ENCODE data around the gene ZNF133.
"Not testable (repeated sequence)": the region's sequence is repeated elsewhere in the genome, so short reads cannot be mapped to it uniquely, and the experiment has no call there.

ZNF133 gene

DNA sequence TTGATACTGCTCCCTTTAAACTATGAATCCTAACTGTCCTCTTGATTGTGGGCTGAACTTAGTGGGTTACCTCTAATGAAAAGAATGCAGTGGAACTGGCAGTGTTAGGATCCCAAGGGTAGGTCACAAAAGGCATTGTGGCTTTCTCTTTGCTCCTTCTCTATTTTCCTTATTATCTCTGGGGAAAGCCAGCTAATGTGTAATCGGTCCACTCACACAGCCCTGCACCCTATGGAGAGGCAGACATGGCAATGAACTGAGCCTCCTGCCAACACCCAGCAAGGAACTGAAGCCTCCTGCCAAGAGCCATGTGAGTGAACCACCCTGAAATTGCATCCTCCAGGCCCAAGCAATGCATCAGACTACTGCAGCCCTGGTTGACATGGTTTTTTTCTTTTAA, 24.6 kb upstream of the ZNF133 start:
- no peaks in the 10 kb centered on the region for H3K4me1 ChIP-seq (ENCODE audit: control insufficient read depth, insufficient read depth, low read length)
- H3K9me3 ChIP-seq (replicated peaks; ENCODE audit: low read length), result no peaks in the 10 kb centered on the region
- no peaks in the 10 kb centered on the region for H3K36me3 ChIP-seq (ENCODE audit: insufficient read depth, low read length)
- H3K27me3 ChIP-seq (ENCODE audit: control insufficient read depth, insufficient read depth, low read length), result peaks cover 36% of the 10 kb centered on the region
- H3K4me3 ChIP-seq (ENCODE audit: low read length), result no peak overlapping the region
- no peak overlapping the region for H3K4me2 ChIP-seq (ENCODE audit: low read length)
- H3K9ac ChIP-seq (ENCODE audit: low read depth, low read length), result no peak overlapping the region

- Histone ChIP-seq H3K9me3 (replicated peaks; ENCODE audit: low read length) (no peaks in the 10 kb centered on the region), H3K4me2 (ENCODE audit: low read length) (no peak overlapping the region), H3K36me3 (ENCODE audit: insufficient read depth, low read length) (no peaks in the 10 kb centered on the region), H3K27me3 (ENCODE audit: control insufficient read depth, insufficient read depth, low read length) (peaks cover 47% of the 10 kb centered on the region), H3K4me1 (ENCODE audit: control insufficient read depth, insufficient read depth, low read length) (no peaks in the 10 kb centered on the region), H3K9ac (ENCODE audit: low read depth, low read length) (no peak overlapping the region), H3K4me3 (ENCODE audit: low read length) (no peak overlapping the region)
Measured at GRCh38 chr20:18265441-18265840, 22.9 kb upstream of the ZNF133 start.

GRCh38 chr20:18266282-18266681, 22.0 kb upstream of the ZNF133 start:
- H3K36me3 ChIP-seq (ENCODE audit: insufficient read depth, low read length), result no peaks in the 10 kb centered on the region
- no peaks in the 10 kb centered on the region for H3K4me1 ChIP-seq (ENCODE audit: control insufficient read depth, insufficient read depth, low read length)
- H3K27me3 ChIP-seq (ENCODE audit: control insufficient read depth, insufficient read depth, low read length), result peaks cover 52% of the 10 kb centered on the region
- H3K4me3 ChIP-seq (ENCODE audit: low read length), result no peak overlapping the region
- H3K9me3 ChIP-seq (replicated peaks; ENCODE audit: low read length), result no peaks in the 10 kb centered on the region
- H3K4me2 ChIP-seq (ENCODE audit: low read length), result no peak overlapping the region
- no peak overlapping the region for H3K9ac ChIP-seq (ENCODE audit: low read depth, low read length)

GRCh38 chr20:18267815-18268214, 20.5 kb upstream of the ZNF133 start:
- no peak overlapping the region for H3K4me3 ChIP-seq (ENCODE audit: low read length)
- no peaks in the 10 kb centered on the region for H3K9me3 ChIP-seq (replicated peaks; ENCODE audit: low read length)
- peaks cover 53% of the 10 kb centered on the region for H3K27me3 ChIP-seq (ENCODE audit: control insufficient read depth, insufficient read depth, low read length)
- no peak overlapping the region for H3K9ac ChIP-seq (ENCODE audit: low read depth, low read length)
- H3K36me3 ChIP-seq (ENCODE audit: insufficient read depth, low read length), result no peaks in the 10 kb centered on the region
- no peaks in the 10 kb centered on the region for H3K4me1 ChIP-seq (ENCODE audit: control insufficient read depth, insufficient read depth, low read length)
- no peak overlapping the region for H3K4me2 ChIP-seq (ENCODE audit: low read length)

GRCh38 chr20:18271160-18271559, 17.2 kb upstream of the ZNF133 start:
- H3K36me3 ChIP-seq (ENCODE audit: insufficient read depth, low read length), result no peaks in the 10 kb centered on the region

DNA sequence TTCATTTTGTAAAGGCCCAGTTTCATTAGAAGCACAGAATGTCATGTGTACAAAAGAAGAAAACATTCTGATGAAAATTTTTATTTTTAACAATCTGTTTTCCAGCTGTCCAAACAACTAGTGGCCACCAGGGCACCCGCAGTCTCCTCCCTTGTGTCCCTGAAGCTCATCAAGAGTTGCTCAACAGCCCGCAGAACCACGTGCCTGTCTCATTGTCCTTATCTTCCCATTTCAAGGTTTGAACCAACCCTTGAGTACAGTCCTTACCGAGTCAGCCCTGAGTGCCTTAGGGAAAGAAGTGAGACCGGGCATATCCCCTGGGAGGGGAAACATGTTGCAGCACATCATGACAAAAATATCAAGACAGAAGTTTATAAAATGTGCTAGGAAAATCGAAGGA, 15.9 kb upstream of the ZNF133 start:
- no peak overlapping the region for H3K4me3 ChIP-seq (ENCODE audit: low read length)
- H3K4me1 ChIP-seq (ENCODE audit: control insufficient read depth, insufficient read depth, low read length), result no peaks in the 10 kb centered on the region
- no peaks in the 10 kb centered on the region for H3K9me3 ChIP-seq (replicated peaks; ENCODE audit: low read length)
- no peak overlapping the region for H3K4me2 ChIP-seq (ENCODE audit: low read length)
- peaks cover 56% of the 10 kb centered on the region for H3K27me3 ChIP-seq (ENCODE audit: control insufficient read depth, insufficient read depth, low read length)
- no peaks in the 10 kb centered on the region for H3K36me3 ChIP-seq (ENCODE audit: insufficient read depth, low read length)
- no peak overlapping the region for H3K9ac ChIP-seq (ENCODE audit: low read depth, low read length)

More at GRCh38 chr20:18271160-18271559, 17.2 kb upstream of the ZNF133 start:
- Histone ChIP-seq H3K27me3 (ENCODE audit: control insufficient read depth, insufficient read depth, low read length) (peaks cover 66% of the 10 kb centered on the region), H3K9ac (ENCODE audit: low read depth, low read length) (no peak overlapping the region), H3K4me1 (ENCODE audit: control insufficient read depth, insufficient read depth, low read length) (no peaks in the 10 kb centered on the region), H3K9me3 (replicated peaks; ENCODE audit: low read length) (no peaks in the 10 kb centered on the region), H3K4me2 (ENCODE audit: low read length) (no peak overlapping the region), H3K4me3 (ENCODE audit: low read length) (no peak overlapping the region)

- no peaks in the 10 kb centered on the region for H3K4me1 ChIP-seq (ENCODE audit: control insufficient read depth, insufficient read depth, low read length)
- H3K36me3 ChIP-seq (ENCODE audit: insufficient read depth, low read length), result no peaks in the 10 kb centered on the region
- H3K9ac ChIP-seq (ENCODE audit: low read depth, low read length), result no peak overlapping the region
- peaks cover 51% of the 10 kb centered on the region for H3K27me3 ChIP-seq (ENCODE audit: control insufficient read depth, insufficient read depth, low read length)
- no peaks in the 10 kb centered on the region for H3K9me3 ChIP-seq (replicated peaks; ENCODE audit: low read length)
- H3K4me2 ChIP-seq (ENCODE audit: low read length), result no peak overlapping the region
- no peak overlapping the region for H3K4me3 ChIP-seq (ENCODE audit: low read length)
Measured at GRCh38 chr20:18273738-18274137, 14.6 kb upstream of the ZNF133 start.

DNA sequence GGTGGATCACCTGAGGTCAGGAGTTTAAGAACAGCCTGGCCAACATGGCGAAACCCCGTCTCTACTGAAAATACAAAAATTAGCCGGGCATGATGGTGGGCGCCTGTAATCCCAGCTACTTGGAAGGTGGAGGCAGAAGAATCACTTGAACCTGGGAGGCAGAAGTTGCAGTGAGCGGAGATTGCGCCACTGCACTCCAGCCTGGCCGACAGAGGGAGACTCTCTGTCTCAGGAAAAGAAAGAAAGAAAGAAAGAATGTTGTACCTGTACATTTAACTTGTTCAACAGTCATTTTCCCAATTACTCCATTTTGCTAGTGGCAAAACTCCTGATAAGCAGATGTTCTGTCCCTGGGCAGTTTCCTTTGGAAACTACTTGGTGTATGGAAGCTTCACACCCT, 12.4 kb upstream of the ZNF133 start:
- not testable (repeated sequence) for H3K9ac ChIP-seq (ENCODE audit: low read depth, low read length); H3K4me1 ChIP-seq (ENCODE audit: control insufficient read depth, insufficient read depth, low read length); H3K9me3 ChIP-seq (replicated peaks; ENCODE audit: low read length); H3K4me3 ChIP-seq (ENCODE audit: low read length); H3K4me2 ChIP-seq (ENCODE audit: low read length); H3K36me3 ChIP-seq (ENCODE audit: insufficient read depth, low read length)
- H3K27me3 ChIP-seq (ENCODE audit: control insufficient read depth, insufficient read depth, low read length), result peaks cover 49% of the 10 kb centered on the region

DNA sequence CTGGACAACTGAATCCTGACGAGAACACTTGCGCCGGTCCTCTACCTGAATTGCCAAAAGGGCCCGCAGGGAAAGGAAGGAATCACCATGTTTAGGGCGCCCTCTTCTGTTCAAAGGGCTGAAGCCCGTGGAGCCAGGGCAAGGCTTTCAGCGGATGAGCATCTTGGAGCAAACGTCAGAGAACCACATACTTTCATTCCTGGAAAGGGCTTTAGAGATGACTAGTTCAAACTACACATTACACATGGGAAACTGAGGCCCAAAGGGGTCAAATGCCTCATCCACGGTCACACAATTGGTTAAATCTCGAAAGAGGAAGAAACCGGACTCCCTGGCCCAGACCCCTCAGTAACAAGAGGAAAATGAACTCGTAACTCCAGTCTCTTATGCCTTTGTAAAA, 11.5 kb upstream of the ZNF133 start:
- Histone ChIP-seq H3K4me1 (ENCODE audit: control insufficient read depth, insufficient read depth, low read length) (no peaks in the 10 kb centered on the region), H3K4me3 (ENCODE audit: low read length) (peak overlapping the region; percentile 48), H3K9ac (ENCODE audit: low read depth, low read length) (no peak overlapping the region), H3K9me3 (replicated peaks; ENCODE audit: low read length) (no peaks in the 10 kb centered on the region), H3K4me2 (ENCODE audit: low read length) (peak overlapping the region; percentile 69), H3K27me3 (ENCODE audit: control insufficient read depth, insufficient read depth, low read length) (peaks cover 45% of the 10 kb centered on the region), H3K36me3 (ENCODE audit: insufficient read depth, low read length) (no peaks in the 10 kb centered on the region)

- H3K27me3 ChIP-seq (ENCODE audit: control insufficient read depth, insufficient read depth, low read length), result peaks cover 53% of the 10 kb centered on the region
- H3K9ac ChIP-seq (ENCODE audit: low read depth, low read length), result no peak overlapping the region
- H3K9me3 ChIP-seq (replicated peaks; ENCODE audit: low read length), result no peaks in the 10 kb centered on the region
- H3K4me3 ChIP-seq (ENCODE audit: low read length), result no peak overlapping the region
- no peak overlapping the region for H3K4me2 ChIP-seq (ENCODE audit: low read length)
- H3K36me3 ChIP-seq (ENCODE audit: insufficient read depth, low read length), result no peaks in the 10 kb centered on the region
- no peaks in the 10 kb centered on the region for H3K4me1 ChIP-seq (ENCODE audit: control insufficient read depth, insufficient read depth, low read length)
Measured at GRCh38 chr20:18279242-18279641, 9.1 kb upstream of the ZNF133 start.

- Histone ChIP-seq H3K9ac (ENCODE audit: low read depth, low read length) (no peak overlapping the region), H3K9me3 (replicated peaks; ENCODE audit: low read length) (no peaks in the 10 kb centered on the region), H3K4me1 (ENCODE audit: control insufficient read depth, insufficient read depth, low read length) (peaks cover 9% of the 10 kb centered on the region), H3K27me3 (ENCODE audit: control insufficient read depth, insufficient read depth, low read length) (peaks cover 26% of the 10 kb centered on the region), H3K4me2 (ENCODE audit: low read length) (no peak overlapping the region), H3K36me3 (ENCODE audit: insufficient read depth, low read length) (no peaks in the 10 kb centered on the region), H3K4me3 (ENCODE audit: low read length) (no peak overlapping the region)
Measured at GRCh38 chr20:18284805-18285533, 3.4 kb upstream of the ZNF133 start.

GRCh38 chr20:18287546-18287914, 797 bp upstream of the ZNF133 start:
- H3K27me3 ChIP-seq (ENCODE audit: control insufficient read depth, insufficient read depth, low read length), result peaks cover 13% of the 10 kb centered on the region
- peak overlapping the region; percentile 88 for H3K4me3 ChIP-seq (ENCODE audit: low read length)
- no peaks in the 10 kb centered on the region for H3K9me3 ChIP-seq (replicated peaks; ENCODE audit: low read length)
- H3K36me3 ChIP-seq (ENCODE audit: insufficient read depth, low read length), result peaks cover 8% of the 10 kb centered on the region
- peaks cover 10% of the 10 kb centered on the region for H3K4me1 ChIP-seq (ENCODE audit: control insufficient read depth, insufficient read depth, low read length)
- H3K4me2 ChIP-seq (ENCODE audit: low read length), result peak overlapping the region; percentile 91
- H3K9ac ChIP-seq (ENCODE audit: low read depth, low read length), result peak overlapping the region; percentile 96
